Cardiac muscle cell (in vitro differentiated cells and primary cell): ENCODE measurements around the gene CD3D. TPM values are rescaled to one million over a fixed set of nuclear protein-coding genes. Genes with fewer than 3 reads are reported as not detected.

Source experiments
- DNase-seq, 2 donors: peaks; one replicate each; pipeline versions ENCODE4 v3.0.0 to v3.0.0-alpha.2; 2010 to 2017; ENCODE audit warnings: low read depth in 1 of 2, low spot score in 1 of 2
- H3K27ac ChIP-seq: fragments of 200-600 bp; sonication (generic); 2 replicates; pipeline ENCODE4 v1.5.1; 2016
- H3K27me3 ChIP-seq: fragments of 200-600 bp; sonication (generic); 2 replicates; pipeline ENCODE4 v1.6.0; 2016; ENCODE audit warnings: control low read depth
- H3K36me3 ChIP-seq: fragments of 200-600 bp; sonication (generic); 2 replicates; pipeline ENCODE4 v1.5.1; 2016; ENCODE audit warnings: control low read depth
- H3K4me1 ChIP-seq: fragments of 200-600 bp; sonication (generic); 2 replicates; pipeline ENCODE4 v1.8.1; 2017; ENCODE audit warnings: low read depth, mild to moderate bottlenecking, mixed run types
- H3K4me3 ChIP-seq: fragments of 200-600 bp; sonication (generic); 2 replicates; pipeline ENCODE4 v1.5.1; 2016; ENCODE audit warnings: mild to moderate bottlenecking
- H3K9me3 ChIP-seq: fragments of 200-600 bp; sonication (generic); 2 replicates; pipeline ENCODE4 v1.5.1; 2017; ENCODE audit warnings: low read depth, mild to moderate bottlenecking, control low read depth
- polyA plus RNA-seq: library from polyadenylated mRNA; unstranded; fragments of >200 nt; fragmentation: Nextera tagmentation; extraction: Ambion mirVana; gene quantifications from 2 replicates; pipeline ENCODE4 v1.2.1, GENCODE V29; 2016
- total RNA-seq: library from RNA; depleted of rRNA; stranded (reverse); fragments of >200 nt; gene quantifications from 2 replicates; pipeline ENCODE4 v1.2.3, GENCODE V29; 2016
- TF ChIP-seq, protein P1 (sequence below): IDR thresholded peaks from 2 replicates; pipeline ENCODE4 v1.5.1; 2012; ENCODE audit warnings: low read depth, mild to moderate bottlenecking, low read length

Gene CD3D
- total and polyA plus RNA-seq, 2 experiments from 2014 or later: not detected

- Histone ChIP-seq H3K36me3 (peaks cover 24% of the 10 kb centered on the region), H3K4me1 (no peaks in the 10 kb centered on the region), H3K27me3 (no peaks in the 10 kb centered on the region), H3K4me3 (no peak overlapping the region), H3K9me3 (no peaks in the 10 kb centered on the region), H3K27ac (no peak overlapping the region)
- TF ChIP-seq, protein P1, sequence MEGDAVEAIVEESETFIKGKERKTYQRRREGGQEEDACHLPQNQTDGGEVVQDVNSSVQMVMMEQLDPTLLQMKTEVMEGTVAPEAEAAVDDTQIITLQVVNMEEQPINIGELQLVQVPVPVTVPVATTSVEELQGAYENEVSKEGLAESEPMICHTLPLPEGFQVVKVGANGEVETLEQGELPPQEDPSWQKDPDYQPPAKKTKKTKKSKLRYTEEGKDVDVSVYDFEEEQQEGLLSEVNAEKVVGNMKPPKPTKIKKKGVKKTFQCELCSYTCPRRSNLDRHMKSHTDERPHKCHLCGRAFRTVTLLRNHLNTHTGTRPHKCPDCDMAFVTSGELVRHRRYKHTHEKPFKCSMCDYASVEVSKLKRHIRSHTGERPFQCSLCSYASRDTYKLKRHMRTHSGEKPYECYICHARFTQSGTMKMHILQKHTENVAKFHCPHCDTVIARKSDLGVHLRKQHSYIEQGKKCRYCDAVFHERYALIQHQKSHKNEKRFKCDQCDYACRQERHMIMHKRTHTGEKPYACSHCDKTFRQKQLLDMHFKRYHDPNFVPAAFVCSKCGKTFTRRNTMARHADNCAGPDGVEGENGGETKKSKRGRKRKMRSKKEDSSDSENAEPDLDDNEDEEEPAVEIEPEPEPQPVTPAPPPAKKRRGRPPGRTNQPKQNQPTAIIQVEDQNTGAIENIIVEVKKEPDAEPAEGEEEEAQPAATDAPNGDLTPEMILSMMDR: no peak
- DNase-seq: no peak
Observed at GRCh38 chr11:118364956-118365615, 22.6 kb upstream of the CD3D start.

GRCh38 chr11:118359295-118359958, 16.9 kb upstream of the CD3D start, which contains the start of gene UBE4A:
UBE4A (plus strand) TSS chr11:118359600; CDS start chr11:118365081, 5,481 bp downstream.
- Histone ChIP-seq H3K4me3 (peak within 1 kb of the TSS; percentile 82), H3K4me1 (no peaks in the 10 kb centered on the region), H3K9me3 (no peaks in the 10 kb centered on the region), H3K36me3 (no peaks in the 10 kb centered on the region), H3K27ac (peak within 1 kb of the TSS; percentile 46), H3K27me3 (peaks cover 25% of the 10 kb centered on the region)
- TF ChIP-seq, protein P1: no peak
- peak; percentile 96 to 97 for DNase-seq

DNA sequence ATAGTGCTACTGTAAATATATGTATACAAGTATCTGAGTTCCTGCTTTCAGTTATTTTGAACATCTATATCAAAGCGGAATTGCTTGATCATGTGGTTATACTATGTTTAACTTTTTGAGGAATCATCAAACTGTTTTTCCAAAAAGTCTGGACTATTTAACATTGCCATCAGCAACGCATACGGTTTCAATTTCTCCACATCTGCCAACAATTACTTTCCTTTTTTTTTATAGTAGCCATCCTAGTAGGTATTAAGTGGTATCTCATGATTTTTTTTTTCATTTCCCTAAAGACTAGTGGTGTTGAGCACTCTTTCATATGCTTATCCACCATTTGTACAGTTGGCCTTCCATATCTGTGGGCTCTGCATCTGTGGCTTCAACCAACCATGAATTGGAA, 15.6 kb upstream of the CD3D start:
- H3K4me3 ChIP-seq: no peak overlapping the region
- DNase-seq: no peak
- H3K27ac ChIP-seq: no peak overlapping the region
- H3K27me3 ChIP-seq: peaks cover 25% of the 10 kb centered on the region
- no peaks in the 10 kb centered on the region for H3K36me3 ChIP-seq
- TF ChIP-seq, protein P1: no peak
- H3K9me3 ChIP-seq: no peaks in the 10 kb centered on the region
- H3K4me1 ChIP-seq: no peaks in the 10 kb centered on the region

DNA sequence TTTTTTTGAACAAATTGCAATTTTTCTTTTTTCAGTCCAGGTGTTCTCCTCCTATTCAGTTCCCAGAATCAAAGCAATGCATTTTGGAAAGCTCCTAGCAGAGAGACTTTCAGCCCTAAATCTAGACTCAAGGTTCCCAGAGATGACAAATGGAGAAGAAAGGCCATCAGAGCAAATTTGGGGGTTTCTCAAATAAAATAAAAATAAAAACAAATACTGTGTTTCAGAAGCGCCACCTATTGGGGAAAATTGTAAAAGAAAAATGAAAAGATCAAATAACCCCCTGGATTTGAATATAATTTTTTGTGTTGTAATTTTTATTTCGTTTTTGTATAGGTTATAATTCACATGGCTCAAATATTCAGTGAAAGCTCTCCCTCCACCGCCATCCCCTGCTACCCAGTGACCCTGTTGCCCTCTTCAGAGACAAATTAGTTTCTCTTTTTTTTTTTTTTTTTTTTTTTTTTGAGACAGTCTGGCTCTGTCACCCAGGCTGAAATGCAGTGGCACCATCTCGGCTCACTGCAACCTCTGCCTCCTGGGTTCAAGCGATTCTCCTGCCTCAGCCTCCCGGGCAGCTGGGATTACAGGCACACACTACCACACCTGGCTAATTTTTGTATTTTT, 10.7 kb upstream of the CD3D start:
- Histone ChIP-seq H3K4me1 (no peaks in the 10 kb centered on the region), H3K9me3 (no peaks in the 10 kb centered on the region), H3K27ac (no peak overlapping the region), H3K36me3 (no peaks in the 10 kb centered on the region), H3K4me3 (no peak overlapping the region), H3K27me3 (peaks cover 65% of the 10 kb centered on the region)
- TF ChIP-seq, protein P1: peak; percentile 51
- peak; percentile 10 to 43 for DNase-seq

GRCh38 chr11:118349475-118349874, 7.0 kb upstream of the CD3D start:
- TF ChIP-seq, protein P1: no peak
- Histone ChIP-seq H3K4me1 (no peaks in the 10 kb centered on the region), H3K4me3 (no peak overlapping the region), H3K27ac (no peak overlapping the region), H3K27me3 (peaks cover 75% of the 10 kb centered on the region), H3K9me3 (no peaks in the 10 kb centered on the region), H3K36me3 (no peaks in the 10 kb centered on the region)
- DNase-seq: no peak
